A673 (cell line): ENCODE results near the gene PMVK. TPM values are rescaled to one million over a fixed set of nuclear protein-coding genes. Genes with fewer than 3 reads are reported as not detected.

Source experiments
- BruUV-seq: library from RNA; stranded (reverse); fragments of 400-500 nt; replicated peaks from 2 replicates; lab custom pipeline; 2021; lab: Mats Ljungman, UMichigan
- CTCF ChIA-PET: fragments of 300-600 bp; sonication (Branson Sonifier 250); formaldehyde crosslinking; loops from one replicate; lab custom pipeline; 2022; ENCODE audit warnings: antibody characterized with exemption; lab: Charles Lee
- POLR2A ChIA-PET: fragments of 300-600 bp; sonication (Branson Sonifier 250); formaldehyde crosslinking; loops from one replicate; lab custom pipeline; 2022; ENCODE audit warnings: antibody characterized with exemption; ENCODE audit not compliant: low non-redundant PET; lab: Charles Lee
- DNase-seq: peaks from one replicate; pipeline ENCODE4 v3.0.0-alpha.2; 2015; ENCODE audit warnings: low spot score
- H3K27ac ChIP-seq: fragments of 200-600 bp; sonication (generic); 2 replicates; pipeline ENCODE4 v1.5.1; 2016; ENCODE audit warnings: mixed run types, low read depth, mild to moderate bottlenecking, mixed read lengths, antibody characterized with exemption, low read length; ENCODE audit not compliant: poor library complexity, severe bottlenecking
- H3K27me3 ChIP-seq: fragments of 200-600 bp; sonication (generic); replicated peaks from 2 replicates; pipeline ENCODE4 v1.6.1; 2017; ENCODE audit warnings: mixed run types, low read depth, mild to moderate bottlenecking, mixed read lengths, antibody characterized with exemption, low read length; ENCODE audit not compliant: insufficient read depth, poor library complexity
- H3K36me3 ChIP-seq: fragments of 200-600 bp; sonication (generic); 2 replicates; pipeline ENCODE4 v1.6.1; 2016; ENCODE audit warnings: mixed run types, mild to moderate bottlenecking, mixed read lengths, antibody characterized with exemption, low read length; ENCODE audit not compliant: insufficient read depth, poor library complexity, severe bottlenecking
- H3K4me1 ChIP-seq: fragments of 200-600 bp; sonication (generic); 2 replicates; pipeline ENCODE4 v1.6.1; 2017; ENCODE audit warnings: mixed run types, mild to moderate bottlenecking, mixed read lengths, antibody characterized with exemption, low read length; ENCODE audit not compliant: insufficient read depth, poor library complexity, severe bottlenecking
- H3K4me3 ChIP-seq: fragments of 200-600 bp; sonication (generic); 2 replicates; pipeline ENCODE4 v1.5.1; 2016; ENCODE audit warnings: low read depth, mixed run types, mild to moderate bottlenecking, mixed read lengths, low read length; ENCODE audit not compliant: poor library complexity, severe bottlenecking
- H3K9me3 ChIP-seq: fragments of 200-600 bp; sonication (generic); 2 replicates; pipeline ENCODE4 v1.6.1; 2016; ENCODE audit warnings: mixed run types, low read depth, mild to moderate bottlenecking, mixed read lengths, antibody characterized with exemption, low read length; ENCODE audit not compliant: poor library complexity, severe bottlenecking
- CTCF ChIP-seq: fragments of 300-800, 200-600 bp; sonication (generic); conservative IDR thresholded peaks from 2 replicates; pipeline ENCODE4 v1.5.1; 2017; ENCODE audit warnings: low read depth, mild to moderate bottlenecking, antibody characterized with exemption, low read length, moderate library complexity, mixed read lengths
- EZH2 ChIP-seq: fragments of 200-600 bp; sonication (generic); IDR thresholded peaks from 2 replicates; pipeline ENCODE4 v1.6.1; 2017; ENCODE audit warnings: borderline replicate concordance, low read depth, mild to moderate bottlenecking, mixed read lengths, antibody characterized with exemption, low read length; ENCODE audit not compliant: poor library complexity, severe bottlenecking
- intact Hi-C: fragments of 100-400 bp; cut with micrococcal nuclease; formaldehyde crosslinking; loops from one replicate; pipeline ENCODE4 v1.10.0; 2022; ENCODE audit not compliant: unreplicated experiment
- total RNA-seq: library from RNA; stranded (reverse); gene quantifications from 2 replicates; pipeline ENCODE4 v1.2.3, GENCODE V29; 2021

Gene PMVK
- total RNA-seq, 1 experiment from 2014 or later: 30.8 TPM

- Histone ChIP-seq H3K4me3 (no peak overlapping the region), H3K27me3 (no peaks in the 10 kb centered on the region), H3K36me3 (peaks cover 18% of the 10 kb centered on the region), H3K4me1 (peaks cover 19% of the 10 kb centered on the region), H3K9me3 (no peaks in the 10 kb centered on the region), H3K27ac (peak overlapping the region; percentile 77)
- CTCF ChIA-PET: interaction anchor here (1.9 kb wide), 1 partner anchor 42 kb away, joined by 17 read pairs; no protein-coding TSS in a partner anchor
- no TSS peak for BruUV-seq
- intact Hi-C loops: no loop called here
- TF ChIP-seq CTCF (no peak), EZH2 (no peak)
- POLR2A ChIA-PET: no interaction called here
- no peak for DNase-seq
These were observed 20.7 kb upstream of the PMVK start for GRCh38 chr1:154957091-154957657.

- peaks cover 19% of the 10 kb centered on the region for H3K4me1 ChIP-seq
- intact Hi-C loops: no loop called here
- peak overlapping the region; percentile 77 for H3K27ac ChIP-seq
- CTCF ChIA-PET: interaction anchor here (0.5 to 2.0 kb wide), 5 partner anchors 14 to 135 kb away, joined by 3 to 17 read pairs (median 3); partner anchors contain the start of gene SHC1
- H3K36me3 ChIP-seq: peaks cover 18% of the 10 kb centered on the region
- no peaks in the 10 kb centered on the region for H3K9me3 ChIP-seq
- H3K4me3 ChIP-seq: peak overlapping the region; percentile 51
- POLR2A ChIA-PET: no interaction called here
- no peaks in the 10 kb centered on the region for H3K27me3 ChIP-seq
- no peak for TF ChIP-seq CTCF
- no peak for TF ChIP-seq EZH2
- BruUV-seq: no TSS peak
- no peak for DNase-seq
These were observed 20.0 kb upstream of the PMVK start for GRCh38 chr1:154956544-154956941.

GRCh38 chr1:154955718-154956543 lies 19.4 kb upstream of the PMVK start, which contains the start of gene PBXIP1:
Gene PBXIP1 (minus strand): TSS chr1:154956099. CDS start chr1:154953721, 2,378 bp downstream.
- Histone ChIP-seq H3K4me1 (peaks cover 19% of the 10 kb centered on the region), H3K36me3 (peaks cover 18% of the 10 kb centered on the region), H3K27me3 (no peaks in the 10 kb centered on the region), H3K9me3 (no peaks in the 10 kb centered on the region), H3K27ac (peak within 1 kb of the TSS; percentile 77), H3K4me3 (peak within 1 kb of the TSS; percentile 51)
- intact Hi-C loops: no loop called here
- BruUV-seq: no TSS peak
- ChIA-PET POLR2A (interaction anchor here (0.6 kb wide), 1 partner anchor 20 kb away, joined by 3 read pairs; the partner anchor contains the start of gene PMVK), CTCF (interaction anchor here (0.5 to 2.4 kb wide), 13 partner anchors 10 to 158 kb away, joined by 3 to 17 read pairs (median 3); partner anchors contain the start of gene SHC1)
- peak; percentile 96 for DNase-seq
- TF ChIP-seq EZH2 (no peak), CTCF (peak; percentile 54)
